Hepatocyte (in vitro differentiated cells): ENCODE measurements around the gene CRY1. TPM values are rescaled to one million over a fixed set of nuclear protein-coding genes. Genes with fewer than 3 reads are reported as not detected.

Experiments used
- DNase-seq: peaks from one replicate; pipeline ENCODE4 v3.0.0-alpha.2; 2016; ENCODE audit warnings: low spot score
- H2AFZ ChIP-seq: fragments of 200-600 bp; sonication (generic); 2 replicates; pipeline ENCODE4 v1.6.0; 2016; ENCODE audit warnings: antibody characterized with exemption, mild to moderate bottlenecking
- H3K27ac ChIP-seq: fragments of 200-600 bp; sonication (generic); 2 replicates; pipeline ENCODE4 v1.5.1; 2016; ENCODE audit warnings: mild to moderate bottlenecking
- H3K27me3 ChIP-seq: fragments of 200-600 bp; sonication (generic); 2 replicates; pipeline ENCODE4 v1.6.1; 2016
- H3K36me3 ChIP-seq: fragments of 200-600 bp; sonication (generic); replicated peaks from 2 replicates; pipeline ENCODE4 v1.5.1; 2016; ENCODE audit warnings: low read depth; ENCODE audit not compliant: insufficient read depth
- H3K4me1 ChIP-seq: fragments of 200-600 bp; sonication (generic); 2 replicates; pipeline ENCODE4 v1.5.1; 2016; ENCODE audit warnings: mild to moderate bottlenecking, moderate library complexity; ENCODE audit not compliant: insufficient read depth
- H3K4me2 ChIP-seq: fragments of 200-600 bp; sonication (generic); 2 replicates; pipeline ENCODE4 v1.6.0; 2016
- H3K4me3 ChIP-seq: fragments of 200-600 bp; sonication (generic); 2 replicates; pipeline ENCODE4 v1.5.1; 2016; ENCODE audit warnings: mild to moderate bottlenecking
- H3K79me2 ChIP-seq: fragments of 200-600 bp; sonication (generic); 2 replicates; pipeline ENCODE4 v1.6.0; 2017; ENCODE audit warnings: mild to moderate bottlenecking
- H3K9me2 ChIP-seq: fragments of 200-600 bp; sonication (generic); replicated peaks from 2 replicates; pipeline ENCODE4 v1.6.0; 2017; ENCODE audit warnings: mild to moderate bottlenecking; ENCODE audit not compliant: insufficient read depth
- H3K9me3 ChIP-seq: fragments of 200-600 bp; sonication (generic); 2 replicates; pipeline ENCODE4 v1.5.1; 2016; ENCODE audit warnings: low read depth, mild to moderate bottlenecking
- H4K20me1 ChIP-seq: fragments of 200-600 bp; sonication (generic); 2 replicates; pipeline ENCODE4 v1.6.0; 2016; ENCODE audit warnings: mild to moderate bottlenecking; ENCODE audit not compliant: insufficient read depth, poor library complexity, severe bottlenecking
- EZH2 ChIP-seq: fragments of 200-600 bp; sonication (generic); IDR thresholded peaks from 2 replicates; pipeline ENCODE4 v1.6.1; 2016; ENCODE audit warnings: antibody characterized with exemption, mild to moderate bottlenecking, borderline replicate concordance
- EZH2phosphoT487 ChIP-seq: fragments of 200-600 bp; sonication (generic); IDR thresholded peaks from one replicate; pipeline ENCODE4 v1.6.1; 2018; ENCODE audit warnings: antibody characterized with exemption, mild to moderate bottlenecking, low read depth, moderate library complexity; ENCODE audit not compliant: unreplicated experiment, severe bottlenecking
- WGBS: methylation state at CpG from one replicate; pipeline ENCODE4 v1.1.6; 2016; ENCODE audit warnings: low lambda C conversion rate; ENCODE audit errors: missing lambda C conversion rate; 5-methylcytosine and 5-hydroxymethylcytosine counted together
- polyA plus RNA-seq: library from polyadenylated mRNA; unstranded; fragments of >200 nt; fragmentation: Nextera tagmentation; extraction: Ambion mirVana; gene quantifications from 2 replicates; pipeline ENCODE4 v1.2.1, GENCODE V29; 2016
- total RNA-seq: library from RNA; depleted of rRNA; stranded (reverse); fragments of >200 nt; gene quantifications from 2 replicates; pipeline ENCODE4 v1.2.3, GENCODE V29; 2014
- TF ChIP-seq, protein P1 (sequence below): fragments of 200-600 bp; sonication (generic); IDR thresholded peaks from 2 replicates; pipeline ENCODE4 v1.5.1; 2016; ENCODE audit warnings: antibody characterized with exemption, mild to moderate bottlenecking; ENCODE audit not compliant: poor library complexity

Gene CRY1
- total and polyA plus RNA-seq, 2 experiments from 2014 or later: 29.1 to 34.6 TPM

DNA sequence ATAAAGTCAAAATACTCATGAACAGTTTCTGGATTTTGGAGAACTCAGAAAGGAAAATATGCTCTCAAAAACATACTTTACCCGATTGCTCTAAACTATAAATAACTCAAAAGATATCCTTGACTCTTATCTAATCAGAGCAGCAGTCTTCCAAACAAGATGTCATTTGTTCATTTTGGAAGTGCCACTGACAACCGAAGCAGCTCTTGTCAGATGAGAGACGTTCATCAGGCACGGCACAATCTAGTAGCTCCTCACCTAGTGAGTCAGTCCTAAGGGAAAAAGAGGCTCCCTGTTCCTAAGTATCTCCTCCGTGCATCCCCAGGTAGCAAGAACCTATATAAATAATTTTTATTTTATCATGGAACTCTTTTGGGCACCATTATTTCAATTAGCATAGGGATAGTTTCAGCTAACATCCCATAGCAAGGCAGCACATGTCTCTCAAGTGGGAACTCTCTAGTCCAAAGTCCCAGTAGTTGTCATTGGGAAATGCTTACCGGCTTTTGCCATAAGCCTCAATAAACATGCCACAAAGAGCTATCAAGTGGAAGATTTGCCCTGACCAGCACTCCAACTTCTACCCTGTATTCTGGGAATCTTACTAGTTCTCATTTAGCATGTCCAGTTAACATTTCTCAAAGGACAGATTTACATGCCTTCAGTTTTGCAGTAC, 151.7 kb downstream of the CRY1 start:
- no peak overlapping the region for H2AFZ ChIP-seq
- peak; percentile 12 for DNase-seq
- no peaks in the 10 kb centered on the region for H3K9me3 ChIP-seq
- no peak overlapping the region for H3K4me2 ChIP-seq
- no peak overlapping the region for H3K27ac ChIP-seq
- no peaks in the 10 kb centered on the region for H3K36me3 ChIP-seq
- H3K79me2 ChIP-seq: no peaks in the 10 kb centered on the region
- H3K4me3 ChIP-seq: no peak overlapping the region
- H4K20me1 ChIP-seq: no peaks in the 10 kb centered on the region
- no peak for TF ChIP-seq EZH2phosphoT487
- no peak for TF ChIP-seq EZH2
- TF ChIP-seq, protein P1, sequence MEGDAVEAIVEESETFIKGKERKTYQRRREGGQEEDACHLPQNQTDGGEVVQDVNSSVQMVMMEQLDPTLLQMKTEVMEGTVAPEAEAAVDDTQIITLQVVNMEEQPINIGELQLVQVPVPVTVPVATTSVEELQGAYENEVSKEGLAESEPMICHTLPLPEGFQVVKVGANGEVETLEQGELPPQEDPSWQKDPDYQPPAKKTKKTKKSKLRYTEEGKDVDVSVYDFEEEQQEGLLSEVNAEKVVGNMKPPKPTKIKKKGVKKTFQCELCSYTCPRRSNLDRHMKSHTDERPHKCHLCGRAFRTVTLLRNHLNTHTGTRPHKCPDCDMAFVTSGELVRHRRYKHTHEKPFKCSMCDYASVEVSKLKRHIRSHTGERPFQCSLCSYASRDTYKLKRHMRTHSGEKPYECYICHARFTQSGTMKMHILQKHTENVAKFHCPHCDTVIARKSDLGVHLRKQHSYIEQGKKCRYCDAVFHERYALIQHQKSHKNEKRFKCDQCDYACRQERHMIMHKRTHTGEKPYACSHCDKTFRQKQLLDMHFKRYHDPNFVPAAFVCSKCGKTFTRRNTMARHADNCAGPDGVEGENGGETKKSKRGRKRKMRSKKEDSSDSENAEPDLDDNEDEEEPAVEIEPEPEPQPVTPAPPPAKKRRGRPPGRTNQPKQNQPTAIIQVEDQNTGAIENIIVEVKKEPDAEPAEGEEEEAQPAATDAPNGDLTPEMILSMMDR: no peak
- no peaks in the 10 kb centered on the region for H3K9me2 ChIP-seq
- no peaks in the 10 kb centered on the region for H3K27me3 ChIP-seq
- WGBS: 52% methylated on average over 6 of the region's 6 CpGs
- H3K4me1 ChIP-seq: no peaks in the 10 kb centered on the region

Other genes with a start within 250 kb of the CRY1 start
- gene TMEM263, start 137.6 kb downstream of the CRY1 start, total RNA-seq: 128 and 132 TPM in 2 replicates
- 70.0 and 73.1 TPM in 2 replicates for gene TMEM263, start 137.6 kb downstream of the CRY1 start, polyA plus RNA-seq
- gene MTERF2, start 106.4 kb downstream of the CRY1 start, total RNA-seq: 16.4 and 20.6 TPM in 2 replicates
- gene MTERF2, start 106.4 kb downstream of the CRY1 start, polyA plus RNA-seq: 16.7 and 18.6 TPM in 2 replicates